HG02610 (cell line): Measurements from ENCODE around the gene YIPF6.
A peak's percentile ranks its signal among the peaks of the same experiment; 100 is the strongest.
"Not testable (repeated sequence)": the region's sequence is repeated elsewhere in the genome, so short reads cannot be mapped to it uniquely, and the experiment has no call there.

Source experiments
- ATAC-seq: cut with Tn5 transposase; IDR thresholded peaks from one replicate; pipeline ENCODE4 v1.9.1; 2021; ENCODE audit warnings: mild to moderate bottlenecking, moderate library complexity; ENCODE audit not compliant: unreplicated experiment

YIPF6 gene

DNA sequence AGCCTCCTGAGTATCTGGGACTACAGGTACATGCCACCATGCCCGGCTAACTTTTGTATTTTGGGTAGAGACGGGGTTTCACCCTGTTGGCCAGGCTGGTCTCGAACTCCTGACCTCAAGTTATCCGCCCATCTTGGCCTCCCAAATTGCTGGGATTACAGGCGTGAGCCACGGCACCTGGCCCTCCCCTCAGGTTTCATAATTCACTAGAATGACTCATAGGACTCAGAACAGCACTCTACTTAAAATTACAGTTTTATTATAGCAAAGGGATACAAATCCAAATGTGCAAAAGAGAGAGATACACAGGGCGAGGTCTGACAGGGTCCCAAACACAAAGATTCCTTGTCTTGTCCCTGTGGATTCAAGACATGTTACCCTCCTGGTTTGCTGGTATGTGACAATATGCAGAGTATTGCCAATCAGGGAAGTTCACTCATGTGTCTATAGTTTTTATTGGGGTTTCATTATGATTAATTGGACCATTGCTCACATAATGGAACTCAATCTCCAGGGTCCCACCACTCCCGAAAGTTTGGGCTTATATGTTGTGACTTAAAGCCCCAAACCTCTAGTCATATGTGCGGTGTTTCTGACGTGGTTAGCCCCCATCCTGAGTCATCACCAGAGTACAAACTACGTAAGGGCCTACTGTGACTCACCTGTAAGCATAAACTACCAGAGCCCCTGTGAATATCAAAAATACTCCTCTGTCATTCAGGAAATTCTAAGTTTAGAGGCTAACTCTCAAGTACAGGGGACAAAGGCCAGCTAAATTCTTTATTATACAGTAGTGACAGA, 5.2 kb downstream of the YIPF6 start:
- peak; percentile 87 for ATAC-seq

DNA sequence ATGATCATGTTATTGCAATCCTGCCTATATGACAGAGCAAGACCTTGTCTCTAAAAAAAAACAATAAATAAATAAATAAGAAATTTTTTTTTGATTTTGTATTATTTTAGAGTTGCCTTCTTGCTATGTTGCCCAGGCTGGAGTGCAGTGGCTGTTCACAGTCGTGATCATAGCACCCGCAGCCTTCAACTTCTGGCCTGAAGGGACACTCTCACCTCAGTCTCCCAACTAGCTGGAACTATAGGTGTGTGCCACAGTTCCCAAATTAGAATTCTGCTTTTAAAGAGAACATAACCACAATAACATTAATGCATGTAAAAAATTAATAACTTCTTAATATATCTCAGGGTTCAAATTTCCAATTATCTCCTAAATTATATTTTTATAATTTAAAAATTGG, 7.8 kb downstream of the YIPF6 start:
- ATAC-seq = no peak

- ATAC-seq = no peak
These were observed 9.9 kb downstream of the YIPF6 start for GRCh38 chrX:68508799-68509198.

DNA sequence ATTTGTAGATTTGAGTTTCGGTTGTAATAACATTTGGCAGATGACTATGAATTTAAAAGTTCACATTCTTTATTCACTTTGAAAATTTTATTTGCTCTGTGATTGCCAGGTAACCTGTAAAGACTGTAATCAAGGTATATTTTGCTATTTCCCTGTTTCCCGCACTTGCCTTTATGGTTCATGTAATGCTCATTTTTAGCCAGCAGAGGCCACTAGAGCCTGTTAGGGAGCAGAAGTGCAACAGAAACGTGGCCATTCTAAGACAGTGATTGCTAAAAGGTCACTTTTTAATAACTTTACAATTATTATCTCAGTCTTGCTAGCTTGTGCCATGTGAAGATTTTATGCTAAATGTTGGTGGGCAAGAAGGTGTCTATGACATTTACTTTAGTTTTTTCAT, 12.4 kb downstream of the YIPF6 start:
- ATAC-seq = peak; percentile 74

GRCh38 chrX:68524680-68525079, 25.8 kb downstream of the YIPF6 start:
- ATAC-seq = not testable (repeated sequence)

DNA sequence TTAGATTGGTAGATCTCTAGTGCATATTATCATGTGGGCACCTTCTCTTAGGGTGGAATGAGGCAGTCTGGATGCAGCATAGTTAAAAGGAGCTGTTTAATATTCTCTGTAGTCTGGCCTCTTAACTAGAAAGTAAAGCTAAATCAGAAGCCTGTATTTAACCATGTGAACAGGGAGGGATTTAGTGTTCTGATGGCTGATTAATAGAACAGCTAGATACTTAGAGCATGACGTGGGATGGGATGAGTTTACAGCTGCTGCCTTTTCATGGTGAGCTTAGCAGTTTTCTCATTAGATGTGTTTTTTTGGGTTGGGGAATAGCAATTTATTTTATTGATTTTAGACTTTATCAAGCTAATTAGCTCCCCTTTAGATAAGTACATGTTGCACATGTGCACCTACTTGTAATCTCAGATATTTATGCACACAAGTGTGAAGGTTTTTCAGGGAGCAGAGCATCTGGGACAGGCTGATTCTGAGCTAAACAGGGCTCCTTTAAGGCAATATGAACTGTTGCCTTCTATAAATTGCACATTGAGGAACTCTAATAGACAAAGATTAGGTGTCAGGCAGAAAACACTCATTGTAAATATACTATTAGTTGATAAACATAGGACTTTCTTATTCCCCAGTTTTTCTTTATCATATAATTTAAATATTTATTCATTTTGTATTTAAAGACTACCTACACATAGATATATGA, 34.1 kb downstream of the YIPF6 start:
- ATAC-seq = no peak

- ATAC-seq = no peak
These were observed 34.8 kb downstream of the YIPF6 start for GRCh38 chrX:68533656-68534055.

DNA sequence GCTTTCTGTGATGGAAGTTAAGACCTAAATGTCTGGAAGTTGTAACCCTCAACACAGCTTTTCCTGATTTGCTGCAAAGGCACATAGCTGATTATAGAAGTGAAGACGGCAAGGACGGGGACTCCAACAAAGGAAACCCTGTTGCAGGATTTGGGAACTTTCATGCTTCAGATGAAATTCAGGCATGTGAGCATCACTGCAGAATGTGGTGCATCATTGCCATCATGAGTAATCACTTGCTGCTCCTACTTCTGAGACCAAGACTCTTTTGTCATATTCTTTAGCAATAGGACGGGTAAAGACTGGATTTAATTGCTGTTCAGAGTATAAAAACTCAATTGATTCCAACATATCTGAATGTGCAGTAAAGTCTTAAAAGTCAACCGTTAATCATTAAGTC, 35.8 kb downstream of the YIPF6 start:
- ATAC-seq = no peak

DNA sequence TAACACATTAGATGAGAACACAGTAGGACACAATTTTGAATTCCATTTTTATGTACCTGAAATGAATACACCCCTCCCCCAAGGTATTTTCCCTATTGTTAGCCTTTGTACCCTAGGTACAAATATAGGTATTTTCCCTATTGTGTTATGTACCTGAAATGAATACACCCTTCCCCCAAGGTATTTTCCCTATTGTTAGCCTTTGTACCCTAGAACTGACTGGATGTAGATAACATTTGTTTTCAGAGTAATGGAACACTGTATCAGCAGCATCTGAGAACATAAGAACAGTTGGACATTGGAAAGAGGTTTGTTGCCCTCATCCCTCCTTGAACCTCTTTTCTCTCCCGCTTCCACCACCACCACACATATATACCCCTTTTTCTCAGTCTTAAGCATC, 37.6 kb downstream of the YIPF6 start:
- peak; percentile 66 for ATAC-seq

- no peak for ATAC-seq
These were observed 38.0 kb downstream of the YIPF6 start for GRCh38 chrX:68536884-68537283.

- no peak for ATAC-seq
These were observed 51.3 kb downstream of the YIPF6 start for GRCh38 chrX:68550193-68550592.

GRCh38 chrX:68556036-68556435, 57.2 kb downstream of the YIPF6 start:
- ATAC-seq = no peak

DNA sequence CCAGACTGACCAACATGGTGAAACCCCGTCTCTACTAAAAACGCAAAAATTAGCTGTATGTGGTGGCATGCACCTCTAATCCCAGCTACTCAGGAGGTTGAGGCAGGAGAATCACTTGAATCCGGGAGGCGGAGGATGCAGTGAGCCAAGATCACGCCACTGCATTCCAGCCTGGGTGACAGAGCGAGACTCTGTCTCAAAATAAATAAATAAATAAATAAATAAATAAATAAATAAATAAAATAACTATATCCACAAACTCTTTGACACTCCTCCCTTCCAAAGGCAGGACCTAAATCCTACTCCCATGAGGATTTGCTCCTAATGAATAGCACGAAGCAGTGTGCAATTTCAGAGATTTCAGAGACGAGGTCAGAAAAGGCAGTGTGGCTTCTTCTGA, 58.3 kb downstream of the YIPF6 start:
- ATAC-seq = not testable (repeated sequence)

DNA sequence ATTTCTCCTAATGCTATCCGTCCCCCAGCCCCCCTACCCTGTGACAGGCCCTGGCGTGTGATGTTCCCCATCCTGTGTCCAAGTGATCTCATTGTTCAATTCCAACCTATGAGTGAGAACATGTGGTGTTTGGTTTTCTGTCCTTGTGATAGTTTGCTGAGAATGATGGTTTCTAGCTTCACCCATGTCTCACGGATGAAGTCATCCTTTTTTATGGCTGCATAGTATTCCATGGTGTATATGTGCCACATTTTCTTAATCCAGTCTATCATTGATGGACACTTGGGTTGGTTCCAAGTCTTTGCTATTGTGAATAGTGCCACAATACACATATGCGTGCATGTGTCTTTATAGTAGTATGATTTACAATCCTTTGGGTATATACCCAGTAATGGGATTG, 61.1 kb downstream of the YIPF6 start:
- ATAC-seq = not testable (repeated sequence)

- peak; percentile 30 for ATAC-seq
These were observed 69.3 kb downstream of the YIPF6 start for GRCh38 chrX:68568136-68568535.

- ATAC-seq = no peak
These were observed 71.7 kb downstream of the YIPF6 start for GRCh38 chrX:68570598-68570997.

GRCh38 chrX:68571292-68571609, 72.4 kb downstream of the YIPF6 start:
- ATAC-seq = no peak

- ATAC-seq = peak; percentile 93
These were observed 72.9 kb downstream of the YIPF6 start for GRCh38 chrX:68571610-68572311.

DNA sequence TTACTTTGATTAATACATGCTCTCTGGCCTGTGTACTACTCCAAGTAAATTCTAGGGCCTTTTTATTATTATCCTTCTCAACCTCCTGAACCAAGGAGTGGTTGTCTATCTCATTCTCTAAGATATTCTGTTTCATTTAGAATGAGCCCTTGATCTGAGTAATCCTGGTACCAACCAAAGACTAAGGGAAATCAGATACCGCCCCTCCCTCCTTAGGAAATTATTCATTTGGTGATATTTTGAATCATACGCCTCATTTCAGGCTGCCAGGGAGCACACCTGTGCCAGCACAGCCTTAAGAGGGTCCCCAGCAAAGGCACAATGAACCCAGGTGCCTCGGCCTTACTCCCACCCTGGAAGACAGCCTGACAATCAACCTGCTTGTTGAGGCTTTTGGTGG, 75.4 kb downstream of the YIPF6 start:
- ATAC-seq = no peak

DNA sequence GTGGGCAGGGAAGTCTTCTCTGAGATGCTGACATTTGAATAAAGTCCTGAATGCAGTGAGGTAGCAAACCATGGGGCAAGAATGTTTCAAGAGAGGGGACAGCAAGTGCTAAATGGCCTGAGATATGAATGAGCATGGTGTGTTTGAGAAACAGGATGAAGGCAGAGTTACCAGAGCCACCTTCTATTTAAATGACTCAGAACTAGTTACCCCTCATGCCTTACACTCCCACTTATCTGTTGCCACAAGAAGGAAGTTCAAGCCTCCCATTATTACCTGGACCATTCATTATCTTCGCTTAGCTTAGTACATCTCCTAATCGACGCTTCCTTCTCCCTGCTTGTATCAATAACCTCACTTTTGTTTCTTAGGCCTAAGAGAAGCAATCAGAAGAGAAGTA, 81.0 kb downstream of the YIPF6 start:
- no peak for ATAC-seq

- ATAC-seq = no peak
These were observed 85.4 kb downstream of the YIPF6 start for GRCh38 chrX:68584221-68584620.
